Stomach (tissue), 4 donors: Measurements from ENCODE around the gene RTN4R.

Source experiments
- CTCF ChIP-seq, 7 experiments: fragments of 450-650 bp in 4 of 7; fragments of 200-600 bp in 3 of 7; sonication (generic) in 3 of 7; IDR thresholded peaks; one replicate each; pipeline ENCODE4 v1.5.1; 2016 to 2019; ENCODE audit warnings: antibody characterized with exemption in 7 of 7, control low read depth in 2 of 7, mild to moderate bottlenecking in 1 of 7
- POLR2A ChIP-seq, 4 donors: fragments of 450-650 bp; IDR thresholded peaks; one replicate each; pipeline ENCODE4 v1.6.1; 2016; ENCODE audit warnings: antibody characterized with exemption in 4 of 4, control low read depth in 2 of 4, mild to moderate bottlenecking in 1 of 4, moderate library complexity in 1 of 4

- TF ChIP-seq CTCF (IDR thresholded peaks at IDR 0.05) (no peak), POLR2A (IDR thresholded peaks at IDR 0.05) (no peak)
Measured at GRCh38 chr22:20225693-20225966, 42.5 kb downstream of the RTN4R start.
